ENCODE data around the gene AKAP8L. TPM values are rescaled to one million over a fixed set of nuclear protein-coding genes. Genes with fewer than 3 reads are reported as not detected.

AKAP8L gene
- total RNA-seq, 2 experiments from 2014 or later, result 96.3 to 98.2 TPM

DNA sequence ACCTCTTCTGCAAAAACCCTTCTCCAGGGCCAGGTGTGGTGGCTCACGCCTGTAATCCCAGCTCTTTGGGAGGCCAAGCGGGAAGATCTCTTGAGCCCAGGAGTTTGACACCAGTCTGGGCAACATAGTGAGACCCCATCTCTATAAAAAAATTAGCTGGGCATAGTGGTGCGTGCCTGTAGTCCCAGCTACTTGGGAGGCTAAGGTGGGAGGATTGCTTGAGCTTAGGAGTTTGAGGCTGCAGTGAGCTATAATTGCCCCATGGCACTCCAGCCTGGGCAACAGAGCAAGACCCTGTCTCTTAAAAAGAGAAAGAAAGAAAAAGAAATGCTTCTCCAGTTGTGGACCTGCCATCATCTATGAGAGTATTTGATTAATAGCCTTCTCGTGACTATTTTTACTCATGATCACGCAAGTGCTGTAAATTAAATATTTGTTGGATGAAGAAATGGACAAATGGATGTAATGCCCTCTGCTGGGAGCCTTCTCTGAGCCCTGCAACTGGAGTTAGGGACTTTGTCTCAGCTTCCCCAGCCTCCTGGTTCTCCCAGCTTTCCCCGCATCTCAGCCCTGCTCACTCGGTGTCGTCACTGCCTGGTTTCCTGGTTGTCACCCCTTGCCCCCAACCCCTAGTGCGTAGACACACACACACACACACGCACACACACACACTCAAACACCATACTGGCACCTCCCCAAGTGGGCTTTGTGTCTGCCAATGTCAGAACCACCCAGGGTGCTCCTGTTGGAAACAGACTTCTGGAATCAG is 18.8 kb upstream of the AKAP8L start:
- H3K4me3 Mint-ChIP-seq, result no peak overlapping the region
- no peaks in the 10 kb centered on the region for H3K27me3 Mint-ChIP-seq
- H3K36me3 Mint-ChIP-seq (ENCODE audit: low read depth), result peaks cover 2% of the 10 kb centered on the region
- CTCF ChIA-PET, result interaction anchor here (1.7 kb wide), 1 partner anchor 18 kb away, joined by 11 read pairs; the partner anchor contains the start of gene AKAP8L
- no peak overlapping the region for H3K27ac Mint-ChIP-seq
- peaks cover 20% of the 10 kb centered on the region for H3K4me1 Mint-ChIP-seq
- H3K9me3 Mint-ChIP-seq, result no peaks in the 10 kb centered on the region
- POLR2A ChIA-PET, result interaction anchor here (0.9 to 2.3 kb wide), 6 partner anchors 10 to 118 kb away, joined by 3 to 13 read pairs (median 4); partner anchors contain the start of genes AKAP8L and RASAL3
- no peak for DNase-seq

DNA sequence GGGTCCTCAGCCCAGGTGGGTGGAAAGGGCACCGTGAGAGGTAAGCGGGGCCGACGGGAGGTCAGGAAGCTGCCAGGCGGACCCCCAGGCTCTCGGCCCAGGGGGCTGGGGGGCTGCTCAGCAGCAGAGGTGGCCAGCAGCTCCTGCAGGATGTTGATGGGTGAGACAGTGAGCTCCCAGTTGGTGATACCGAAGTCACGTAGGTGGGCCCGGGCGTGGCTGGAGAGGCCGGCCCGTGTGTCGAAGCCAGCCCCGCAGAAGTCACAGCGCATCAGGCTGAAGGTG is 18.0 kb upstream of the AKAP8L start:
- peaks cover 4% of the 10 kb centered on the region for H3K36me3 Mint-ChIP-seq (ENCODE audit: low read depth)
- DNase-seq, result no peak
- no peaks in the 10 kb centered on the region for H3K27me3 Mint-ChIP-seq
- ChIA-PET CTCF (interaction anchor here (1.5 to 1.7 kb wide), 2 partner anchors 17 to 119 kb away, joined by 6 to 11 read pairs; partner anchors contain the start of gene AKAP8L), POLR2A (interaction anchor here (0.9 to 2.3 kb wide), 6 partner anchors 11 to 119 kb away, joined by 3 to 13 read pairs (median 4); partner anchors contain the start of genes AKAP8L and RASAL3)
- no peak overlapping the region for H3K4me3 Mint-ChIP-seq
- H3K27ac Mint-ChIP-seq, result no peak overlapping the region
- no peaks in the 10 kb centered on the region for H3K9me3 Mint-ChIP-seq
- peaks cover 22% of the 10 kb centered on the region for H3K4me1 Mint-ChIP-seq

DNA sequence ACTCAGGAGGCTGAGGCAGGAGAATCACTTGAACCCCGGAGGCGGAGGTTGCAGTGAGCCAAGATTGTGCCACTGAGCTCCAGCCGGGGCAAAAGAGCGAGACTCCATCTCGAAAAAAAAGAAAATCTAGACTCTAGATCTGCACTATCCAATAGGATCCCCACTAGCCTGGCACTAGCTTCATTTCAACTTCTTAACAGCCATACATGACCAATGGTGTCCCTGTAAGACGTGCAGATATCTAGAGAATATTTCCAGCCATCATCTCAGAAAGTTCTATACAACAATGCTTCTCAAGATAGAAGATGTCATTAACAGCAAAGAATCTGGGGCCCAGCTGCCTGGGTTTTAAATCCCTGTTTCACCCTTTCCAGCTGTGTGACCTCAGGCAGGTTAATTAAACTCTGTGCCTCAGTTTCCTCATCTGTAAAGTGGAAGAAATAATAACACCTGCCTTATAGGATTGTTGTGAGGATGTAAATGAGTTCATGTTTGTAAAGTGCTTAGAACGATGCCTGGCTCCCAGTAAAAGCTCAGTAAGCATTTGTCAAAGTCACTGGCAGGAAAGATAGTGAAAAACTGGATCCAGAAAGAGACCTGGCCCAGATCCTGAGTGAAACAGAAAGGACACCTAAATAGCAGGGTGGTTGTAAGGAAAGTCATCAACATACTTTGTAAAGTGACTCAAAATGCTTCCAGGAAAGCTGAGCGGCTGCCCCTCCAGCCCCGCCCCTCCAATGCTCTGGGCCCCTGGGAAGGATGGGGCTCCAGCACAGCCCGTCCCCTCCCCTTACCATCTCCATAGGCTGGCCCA is 17.4 kb upstream of the AKAP8L start:
- Mint-ChIP-seq H3K9me3 (no peaks in the 10 kb centered on the region), H3K27ac (peak overlapping the region; percentile 0), H3K4me3 (no peak overlapping the region), H3K27me3 (no peaks in the 10 kb centered on the region), H3K4me1 (peaks cover 27% of the 10 kb centered on the region), H3K36me3 (ENCODE audit: low read depth) (peaks cover 8% of the 10 kb centered on the region)
- no peak for DNase-seq
- CTCF ChIA-PET, result interaction anchor here (0.6 to 1.7 kb wide), 4 partner anchors 17 to 120 kb away, joined by 3 to 11 read pairs (median 4); partner anchors contain the start of gene AKAP8L
- POLR2A ChIA-PET, result interaction anchor here (0.9 to 2.3 kb wide), 6 partner anchors 11 to 120 kb away, joined by 3 to 13 read pairs (median 4); partner anchors contain the start of genes AKAP8L and RASAL3

DNA sequence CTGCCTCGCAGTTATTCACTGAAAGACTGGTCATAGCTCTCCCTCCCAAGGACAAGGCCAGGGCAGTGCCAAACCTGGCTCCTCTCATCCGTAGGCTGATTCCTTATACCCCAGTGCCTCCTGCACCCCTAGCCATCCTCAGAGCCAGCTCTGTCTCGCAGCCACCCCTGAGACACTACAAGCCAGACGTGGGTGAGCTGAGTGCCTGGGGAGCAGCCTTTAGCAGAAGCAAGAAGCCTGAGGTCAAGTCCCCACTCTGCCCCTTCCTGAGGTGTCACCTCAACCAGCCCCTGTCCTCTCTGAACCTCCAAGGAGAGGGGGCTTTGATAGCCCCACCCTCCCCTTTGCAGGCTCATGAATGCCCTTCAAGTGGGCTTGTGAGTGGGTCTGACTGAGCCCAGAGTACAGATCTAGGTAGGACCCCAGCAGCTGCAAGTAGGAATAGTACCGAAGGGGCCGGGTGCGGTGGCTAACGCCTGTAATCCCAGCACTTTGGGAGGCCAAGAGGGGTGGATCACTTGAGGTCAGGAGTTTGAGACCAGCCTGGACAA is 14.8 kb upstream of the AKAP8L start:
- peak overlapping the region; percentile 93 for H3K4me3 Mint-ChIP-seq
- peaks cover 36% of the 10 kb centered on the region for H3K4me1 Mint-ChIP-seq
- CTCF ChIA-PET, result interaction anchor here (0.8 to 3.1 kb wide), 7 partner anchors 12 to 122 kb away, joined by 3 to 26 read pairs (median 8); partner anchors contain the start of gene AKAP8L
- H3K27ac Mint-ChIP-seq, result peak overlapping the region; percentile 94
- POLR2A ChIA-PET, result interaction anchor here (0.9 to 3.7 kb wide), 15 partner anchors 12 to 308 kb away, joined by 3 to 71 read pairs (median 6); partner anchors contain the start of genes AKAP8, AKAP8L, BRD4 and RASAL3
- no peak for DNase-seq
- no peaks in the 10 kb centered on the region for H3K27me3 Mint-ChIP-seq
- H3K36me3 Mint-ChIP-seq (ENCODE audit: low read depth), result peaks cover 13% of the 10 kb centered on the region
- H3K9me3 Mint-ChIP-seq, result no peaks in the 10 kb centered on the region

DNA sequence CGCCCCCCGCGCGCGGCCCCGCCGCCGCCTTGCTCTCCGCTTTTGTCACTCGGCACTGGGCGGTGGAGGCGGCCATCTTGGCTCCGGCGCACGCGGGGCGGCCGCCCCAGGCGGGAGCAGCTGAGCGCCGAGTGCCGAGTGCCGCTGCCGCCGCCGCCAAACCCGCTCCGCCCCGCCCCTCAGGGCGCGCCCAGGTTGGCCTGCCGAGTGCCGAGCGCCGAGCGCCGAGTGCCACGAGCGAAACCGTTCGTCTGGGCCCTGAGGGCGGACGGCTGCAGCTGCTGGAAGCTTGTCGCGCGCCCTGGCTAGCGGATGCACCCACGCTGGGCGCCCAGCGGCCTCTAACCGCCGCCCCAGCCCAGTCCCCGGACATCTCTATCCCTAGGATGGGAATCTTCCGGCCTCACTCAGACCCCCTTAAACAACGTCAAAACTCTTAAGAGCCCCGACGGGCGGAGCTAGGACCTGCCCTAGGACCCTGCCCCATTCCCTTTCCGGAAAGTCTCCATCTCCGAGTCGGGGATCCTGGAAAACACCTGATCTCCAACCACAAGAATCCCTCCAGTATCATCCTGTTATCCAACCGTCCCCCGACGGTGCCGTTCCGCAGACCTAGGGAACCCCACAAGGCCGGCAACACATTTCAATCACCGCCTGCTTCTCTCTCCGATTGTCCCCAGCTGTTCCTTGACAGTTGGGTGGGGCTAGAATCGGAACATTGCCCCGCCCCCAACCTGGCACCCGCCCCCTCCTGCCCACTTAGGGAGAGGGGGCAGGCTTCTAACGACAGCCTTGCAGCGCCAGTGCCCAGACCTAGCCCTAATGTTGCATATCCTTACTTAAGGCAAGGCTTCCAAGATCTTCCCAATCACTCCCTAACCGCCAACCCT is 14.1 kb upstream of the AKAP8L start:
- POLR2A ChIA-PET, result interaction anchor here (0.7 to 3.7 kb wide), 18 partner anchors 13 to 307 kb away, joined by 3 to 71 read pairs (median 5); partner anchors contain the start of genes AKAP8, AKAP8L, BRD4 and RASAL3
- CTCF ChIA-PET, result interaction anchor here (0.6 to 3.1 kb wide), 9 partner anchors 11 to 284 kb away, joined by 3 to 26 read pairs (median 4); partner anchors contain the start of gene AKAP8L
- H3K36me3 Mint-ChIP-seq (ENCODE audit: low read depth), result peaks cover 17% of the 10 kb centered on the region

DNA sequence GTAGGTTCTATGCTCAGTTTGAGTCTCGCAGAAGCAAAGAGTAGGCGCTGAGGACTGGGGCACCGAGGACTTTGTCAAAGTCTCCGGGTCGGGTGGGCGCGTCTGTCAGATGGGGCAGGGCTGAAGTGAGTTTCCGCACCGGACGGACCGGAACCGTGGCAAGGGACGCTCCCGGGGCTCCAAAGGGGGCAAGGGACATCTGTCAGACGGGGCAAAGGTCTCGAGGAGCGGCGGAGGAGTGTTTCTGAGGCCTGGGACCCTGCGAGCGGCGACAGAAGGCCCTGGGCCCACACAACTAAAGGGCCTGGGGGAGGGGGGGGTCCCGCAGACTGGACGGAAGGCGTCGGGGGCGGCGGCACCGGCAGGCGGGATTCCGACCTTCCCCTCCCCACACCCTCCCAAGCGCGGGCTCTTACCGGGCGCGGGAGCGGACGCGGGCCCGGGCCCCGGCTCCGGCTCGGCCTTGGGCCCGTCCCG is 13.3 kb upstream of the AKAP8L start:
- H3K4me1 Mint-ChIP-seq, result peaks cover 32% of the 10 kb centered on the region

More for the DNA sequence above, 14.1 kb upstream of the AKAP8L start:
- Mint-ChIP-seq H3K27ac (peak overlapping the region; percentile 94), H3K4me3 (peak overlapping the region; percentile 93), H3K9me3 (no peaks in the 10 kb centered on the region), H3K27me3 (no peaks in the 10 kb centered on the region), H3K4me1 (peaks cover 36% of the 10 kb centered on the region)
- peak; percentile 95 for DNase-seq

DNA sequence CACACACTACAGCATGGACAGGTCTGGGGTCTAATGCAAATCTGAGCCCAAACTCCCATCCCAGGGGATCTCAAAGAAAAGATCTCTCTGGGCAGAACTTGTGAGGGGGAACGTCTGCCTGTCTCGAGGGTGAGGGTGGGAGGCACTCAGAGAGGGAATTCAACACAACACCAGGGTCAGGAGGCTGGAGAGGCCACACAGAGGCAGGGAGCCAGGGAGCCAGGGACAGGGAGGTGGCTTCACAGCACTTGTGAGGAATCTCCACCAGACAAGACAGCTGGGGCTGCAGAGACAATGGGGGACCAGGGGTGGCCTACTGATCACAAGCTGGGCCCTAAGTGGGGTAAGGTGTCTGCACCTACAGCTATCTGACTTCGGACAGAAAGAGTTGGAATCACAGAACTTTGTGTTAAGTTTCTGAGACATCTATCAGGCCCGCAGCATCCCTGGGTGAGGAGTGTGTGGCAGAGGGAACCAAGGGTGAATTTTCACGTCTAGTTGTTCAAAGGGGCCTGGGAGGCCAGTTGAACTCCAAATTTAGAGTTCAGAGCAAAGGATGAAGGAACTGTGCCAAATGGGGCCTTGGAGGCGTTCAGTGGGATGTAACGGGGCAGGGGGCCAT is 12.7 kb upstream of the AKAP8L start:
- Mint-ChIP-seq H3K27me3 (no peaks in the 10 kb centered on the region), H3K9me3 (no peaks in the 10 kb centered on the region), H3K36me3 (ENCODE audit: low read depth) (peaks cover 28% of the 10 kb centered on the region), H3K27ac (peak overlapping the region; percentile 86), H3K4me1 (peaks cover 32% of the 10 kb centered on the region), H3K4me3 (peak overlapping the region; percentile 96)
- POLR2A ChIA-PET, result interaction anchor here (0.6 to 4.0 kb wide), 7 partner anchors 12 to 940 kb away, joined by 3 to 71 read pairs (median 4); partner anchors contain the start of genes AKAP8, AKAP8L, RASAL3 and WIZ
- no peak for DNase-seq
- CTCF ChIA-PET, result interaction anchor here (2.2 to 3.8 kb wide), 2 partner anchors 12 to 124 kb away, joined by 6 to 24 read pairs; partner anchors contain the start of gene AKAP8L

More for the DNA sequence above, 13.3 kb upstream of the AKAP8L start:
- CTCF ChIA-PET, result interaction anchor here (1.0 to 3.8 kb wide), 7 partner anchors 13 to 124 kb away, joined by 4 to 26 read pairs (median 8); partner anchors contain the start of gene AKAP8L
- peak overlapping the region; percentile 86 for H3K27ac Mint-ChIP-seq
- peaks cover 23% of the 10 kb centered on the region for H3K36me3 Mint-ChIP-seq (ENCODE audit: low read depth)
- no peaks in the 10 kb centered on the region for H3K9me3 Mint-ChIP-seq
- H3K27me3 Mint-ChIP-seq, result no peaks in the 10 kb centered on the region
- POLR2A ChIA-PET, result interaction anchor here (1.0 to 4.0 kb wide), 14 partner anchors 13 to 307 kb away, joined by 3 to 71 read pairs (median 8); partner anchors contain the start of genes AKAP8, AKAP8L, BRD4 and RASAL3
- peak overlapping the region; percentile 96 for H3K4me3 Mint-ChIP-seq
- peak; percentile 31 for DNase-seq

DNA sequence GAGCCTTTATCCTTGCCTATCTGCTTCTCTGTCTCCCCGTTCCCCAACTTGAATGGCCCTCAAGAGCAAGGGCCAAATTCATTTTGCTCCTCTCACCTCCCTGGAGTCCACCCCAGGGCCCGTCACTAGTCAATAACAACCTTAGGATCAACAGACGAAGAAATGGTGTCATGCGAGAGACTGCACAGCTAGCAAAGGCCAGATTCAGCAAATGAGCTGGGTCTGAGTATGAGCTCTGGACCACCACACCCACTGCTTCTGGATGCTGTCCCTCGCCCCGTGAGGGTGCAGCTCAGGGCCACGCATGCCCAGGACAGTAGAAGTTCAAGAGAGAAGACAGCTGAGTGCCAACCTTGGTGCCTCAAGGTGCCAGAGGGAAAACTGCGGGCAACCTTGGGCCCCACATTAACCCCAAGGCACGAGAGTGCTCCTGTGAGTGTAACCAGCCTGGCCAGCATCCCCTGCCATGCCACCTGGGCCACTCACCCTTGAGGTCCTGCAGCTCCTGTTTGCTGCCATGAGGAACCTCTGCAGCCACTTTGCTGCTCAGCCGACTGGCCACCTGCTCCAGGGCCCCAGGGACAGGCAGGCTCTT is 11.8 kb upstream of the AKAP8L start:
- DNase-seq, result no peak
- H3K4me3 Mint-ChIP-seq, result peak overlapping the region; percentile 96
- H3K9me3 Mint-ChIP-seq, result no peaks in the 10 kb centered on the region
- peaks cover 36% of the 10 kb centered on the region for H3K36me3 Mint-ChIP-seq (ENCODE audit: low read depth)
- ChIA-PET CTCF (interaction anchor here (1.4 to 3.8 kb wide), 3 partner anchors 9 to 125 kb away, joined by 4 to 24 read pairs (median 6); partner anchors contain the start of gene AKAP8L), POLR2A (interaction anchor here (1.0 to 4.0 kb wide), 6 partner anchors 11 to 81 kb away, joined by 3 to 50 read pairs (median 4); partner anchors contain the start of genes AKAP8, AKAP8L and WIZ)
- no peak overlapping the region for H3K27ac Mint-ChIP-seq
- peaks cover 29% of the 10 kb centered on the region for H3K4me1 Mint-ChIP-seq
- no peaks in the 10 kb centered on the region for H3K27me3 Mint-ChIP-seq

DNA sequence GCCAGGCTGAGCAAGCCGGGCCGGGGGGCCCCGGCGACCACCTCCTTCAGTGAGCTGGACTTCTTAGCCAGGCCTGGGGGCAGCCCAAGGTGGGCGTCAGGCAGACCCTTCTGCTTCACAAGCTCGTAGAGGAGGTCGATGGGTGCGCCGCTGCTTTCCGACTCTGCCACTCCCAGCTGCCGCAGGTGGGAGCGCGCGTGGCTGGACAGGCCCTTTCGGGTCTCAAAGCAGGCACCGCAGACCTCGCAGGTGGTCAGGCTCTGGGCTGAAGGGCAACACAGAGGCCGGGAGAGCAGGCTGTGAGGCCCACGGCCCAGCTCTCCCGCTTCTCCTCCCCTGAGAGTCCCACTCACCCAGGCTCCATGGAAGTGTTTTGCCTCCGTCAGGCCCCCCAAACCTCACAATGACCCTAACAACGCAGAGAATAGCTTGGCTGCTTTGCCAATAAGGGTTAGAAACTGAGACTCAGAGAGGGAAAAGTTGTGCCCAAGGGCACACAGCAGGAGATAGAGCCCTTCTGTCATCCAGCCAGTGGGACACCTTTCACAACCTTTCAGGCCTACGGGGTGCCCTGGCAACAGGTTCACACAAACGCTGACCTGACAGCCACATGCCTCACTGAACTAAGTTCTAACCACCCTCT is 11.2 kb upstream of the AKAP8L start:
- no peak for DNase-seq
- ChIA-PET CTCF (interaction anchor here (1.4 to 3.8 kb wide), 3 partner anchors 8 to 126 kb away, joined by 4 to 24 read pairs (median 6); partner anchors contain the start of gene AKAP8L), POLR2A (interaction anchor here (1.0 to 4.0 kb wide), 5 partner anchors 11 to 80 kb away, joined by 3 to 50 read pairs (median 4); partner anchors contain the start of genes AKAP8, AKAP8L and WIZ)
- no peak overlapping the region for H3K27ac Mint-ChIP-seq
- H3K36me3 Mint-ChIP-seq (ENCODE audit: low read depth), result peaks cover 38% of the 10 kb centered on the region
- no peak overlapping the region for H3K4me3 Mint-ChIP-seq
- H3K4me1 Mint-ChIP-seq, result peaks cover 29% of the 10 kb centered on the region
- no peaks in the 10 kb centered on the region for H3K27me3 Mint-ChIP-seq
- H3K9me3 Mint-ChIP-seq, result no peaks in the 10 kb centered on the region
